ENCODE data around the gene FANCD2OS.

DNA sequence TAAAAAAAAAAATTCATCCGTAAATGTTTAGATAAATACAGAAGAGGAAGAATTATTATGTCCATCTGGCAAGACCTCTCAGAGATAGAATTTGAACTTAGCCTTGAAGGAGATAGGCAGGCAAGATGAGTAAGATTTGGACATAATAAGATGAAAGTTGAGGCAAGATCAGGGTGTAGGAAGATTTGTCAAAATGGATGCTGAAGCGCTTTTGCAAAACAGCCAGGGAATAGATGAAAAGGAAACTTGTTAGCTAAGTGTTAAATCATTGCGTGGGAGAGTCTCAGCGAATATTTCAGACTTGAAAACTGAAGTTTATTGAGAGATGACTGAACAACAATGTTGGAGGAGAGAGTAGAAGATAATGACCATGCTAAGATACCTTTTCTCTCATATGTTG, 14.7 kb upstream of the FANCD2OS start:
- no peak for TF ChIP-seq MAX (IDR thresholded peaks at IDR 0.05)
- TF ChIP-seq RAD21 (conservative IDR thresholded peaks at IDR 0.05 in 1 of 2, IDR thresholded peaks at IDR 0.05 in 1 of 2) = no peak

All from A549 (cell line).